Measurements from ENCODE around the gene SASH1.

DNA sequence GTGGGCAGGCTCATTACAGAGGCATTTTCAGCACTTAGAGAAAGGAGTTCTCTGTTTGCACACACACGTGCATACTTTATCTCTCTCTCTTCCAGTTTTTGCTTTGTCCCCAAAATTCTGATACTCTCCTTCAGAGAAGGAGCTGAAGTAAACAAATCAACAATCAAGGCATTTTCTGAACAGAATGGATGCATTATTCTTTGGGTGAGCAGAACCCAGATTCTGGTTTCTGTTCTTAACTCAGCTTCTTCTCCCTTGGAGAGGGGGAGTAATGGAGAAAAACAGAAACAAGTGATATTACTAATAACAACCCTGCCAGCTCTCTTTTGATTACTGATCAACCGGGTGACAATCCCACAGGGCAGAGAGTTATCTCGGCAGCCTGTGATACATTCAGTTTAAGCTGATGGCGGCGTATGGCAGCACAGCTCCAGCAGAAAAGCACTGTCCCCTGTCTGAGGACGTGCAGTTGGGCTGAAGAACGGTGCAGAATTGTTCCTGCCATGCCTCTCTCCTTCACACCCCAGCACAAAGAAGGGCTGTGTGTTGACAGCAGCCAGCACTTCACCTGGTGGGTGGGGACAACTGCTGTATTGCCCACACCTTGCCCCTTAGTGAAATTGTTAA is 47.3 kb upstream of the SASH1 start:
- TF ChIP-seq HDGF (IDR thresholded peaks at IDR 0.05; ENCODE audit: borderline replicate concordance): no peak
- no peak for TF ChIP-seq L3MBTL2 (conservative IDR thresholded peaks at IDR 0.05)
